HuH-7 (cell line): ENCODE results near the gene MAGT1.
"Not testable (repeated sequence)": the region's sequence is repeated elsewhere in the genome, so short reads cannot be mapped to it uniquely, and the experiment has no call there.

ENCODE experiments used
- DNase-seq: peaks from one replicate; pipeline ENCODE4 v3.0.0; 2011; ENCODE audit warnings: low spot score

Gene MAGT1

GRCh38 chrX:77831544-77831943 lies 63.7 kb downstream of the MAGT1 start:
- DNase-seq, result not testable (repeated sequence)

- DNase-seq, result not testable (repeated sequence)
Measured at GRCh38 chrX:77821989-77822388, 73.2 kb downstream of the MAGT1 start.

- no peak for DNase-seq
Measured at GRCh38 chrX:77820091-77820727, 75.0 kb downstream of the MAGT1 start.

- no peak for DNase-seq
Measured at GRCh38 chrX:77814210-77814609, 81.0 kb downstream of the MAGT1 start.

DNA sequence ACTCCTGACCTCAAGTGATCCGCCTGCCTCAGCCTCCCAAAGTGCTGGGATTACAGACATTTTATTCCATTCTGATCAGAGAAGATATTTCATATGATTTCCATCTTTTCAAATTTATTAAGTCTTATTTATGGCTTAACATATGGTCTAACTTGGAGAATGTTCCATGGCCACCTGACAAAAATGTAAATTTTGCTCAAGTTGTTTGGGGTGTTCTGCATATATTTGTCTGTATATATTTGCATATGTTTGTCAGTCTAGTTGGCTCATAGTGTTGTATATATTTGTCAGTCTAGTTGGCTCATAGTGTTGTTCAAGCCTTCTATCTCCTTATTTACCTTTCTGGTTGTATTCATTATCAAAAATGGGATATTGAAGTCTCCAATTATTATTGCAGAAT lies 93.0 kb downstream of the MAGT1 start:
- DNase-seq, result no peak

- DNase-seq, result no peak
Measured at GRCh38 chrX:77795124-77795523, 100.1 kb downstream of the MAGT1 start.

- no peak for DNase-seq
Measured at GRCh38 chrX:77793946-77794345, 101.3 kb downstream of the MAGT1 start.

DNA sequence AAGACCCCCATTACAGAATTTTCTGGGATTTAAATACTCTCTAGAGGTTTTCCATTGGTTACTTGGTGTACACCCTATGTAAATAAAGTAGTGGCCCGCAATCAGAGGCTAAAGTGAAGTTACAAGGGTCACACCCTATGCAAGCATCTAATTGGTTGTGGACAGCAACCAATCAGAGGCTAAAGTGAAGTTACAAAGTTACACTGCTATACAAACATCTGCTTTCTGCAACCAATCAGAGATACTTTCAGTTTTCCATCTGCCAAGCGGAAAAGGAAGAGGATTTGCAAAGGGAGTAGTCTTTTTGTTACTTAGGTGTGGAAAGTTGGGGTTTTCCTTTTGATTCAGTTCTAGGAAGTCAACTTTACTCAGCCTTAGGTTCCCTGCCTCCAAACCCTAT lies 107.2 kb downstream of the MAGT1 start:
- DNase-seq, result peak; percentile 76

DNA sequence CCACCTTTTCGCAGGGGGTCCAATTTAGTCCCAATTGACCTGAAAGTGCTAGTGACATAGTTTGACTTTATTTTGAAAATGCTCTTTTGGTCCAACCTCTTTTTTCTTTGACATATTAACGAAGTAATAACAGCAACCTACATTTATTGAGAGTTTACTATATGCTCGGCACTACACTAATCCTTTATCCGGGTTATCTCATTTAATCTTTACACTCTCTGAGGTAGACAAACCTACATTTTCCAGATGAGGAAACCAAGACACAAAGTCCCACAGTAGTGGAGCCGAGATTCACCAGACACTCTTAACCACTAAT lies 108.9 kb downstream of the MAGT1 start:
- no peak for DNase-seq

- peak; percentile 86 for DNase-seq
Measured at GRCh38 chrX:77785486-77786364, 109.5 kb downstream of the MAGT1 start, which contains the start of gene ATRX. ATRX (minus strand) TSS chrX:77786216; CDS start chrX:77786001, 215 bp downstream.

GRCh38 chrX:77779695-77780094 lies 115.5 kb downstream of the MAGT1 start:
- no peak for DNase-seq

DNA sequence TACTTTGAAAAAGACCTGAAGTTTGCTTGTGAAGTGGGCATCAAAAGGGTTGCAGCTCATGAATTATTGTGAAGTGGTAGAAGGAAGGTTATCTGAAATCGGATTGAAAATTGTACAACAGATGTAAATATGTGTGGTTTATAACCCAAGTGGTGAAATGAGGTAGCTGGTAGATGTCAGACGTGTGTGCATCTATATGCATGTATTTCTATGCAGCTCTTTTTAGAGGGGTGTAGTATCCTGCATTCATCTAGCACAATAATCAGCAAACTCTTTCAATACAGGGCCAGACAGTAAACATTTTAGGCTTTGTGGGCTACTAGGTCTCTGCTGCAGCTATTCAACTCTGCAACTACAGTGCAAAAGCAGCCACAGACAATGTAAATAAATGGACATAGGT lies 118.6 kb downstream of the MAGT1 start:
- DNase-seq, result no peak
